Activated naive CD4-positive, alpha-beta T cell treated with Interleukin-2 at 50 U/mL for 16 hours (primary cell): Measurements from ENCODE around the gene EVC.

Experiments used
- DNase-seq: peaks from one replicate; pipeline ENCODE4 v3.0.0-alpha.2; 2020

Gene EVC

DNA sequence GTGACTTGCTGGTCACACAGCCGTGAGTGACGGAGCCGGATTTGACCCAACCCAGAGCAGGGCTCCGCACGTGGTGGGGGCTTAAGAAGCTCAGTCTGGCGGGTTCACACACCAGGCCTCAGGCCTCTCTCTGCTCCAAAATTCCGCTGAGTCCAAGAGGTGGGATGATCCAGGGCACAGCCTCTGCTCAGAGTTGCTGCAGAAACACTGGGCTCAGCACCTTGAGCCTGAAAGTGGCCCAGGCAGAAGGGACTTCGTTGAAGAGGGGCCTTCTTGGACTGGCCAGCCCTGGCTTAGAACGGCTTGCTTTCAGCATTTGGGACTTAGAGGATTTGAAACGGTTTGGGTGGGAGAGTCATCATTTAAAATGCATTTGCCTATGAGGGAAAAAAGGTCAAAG is 21.2 kb downstream of the EVC start:
- no peak for DNase-seq

DNA sequence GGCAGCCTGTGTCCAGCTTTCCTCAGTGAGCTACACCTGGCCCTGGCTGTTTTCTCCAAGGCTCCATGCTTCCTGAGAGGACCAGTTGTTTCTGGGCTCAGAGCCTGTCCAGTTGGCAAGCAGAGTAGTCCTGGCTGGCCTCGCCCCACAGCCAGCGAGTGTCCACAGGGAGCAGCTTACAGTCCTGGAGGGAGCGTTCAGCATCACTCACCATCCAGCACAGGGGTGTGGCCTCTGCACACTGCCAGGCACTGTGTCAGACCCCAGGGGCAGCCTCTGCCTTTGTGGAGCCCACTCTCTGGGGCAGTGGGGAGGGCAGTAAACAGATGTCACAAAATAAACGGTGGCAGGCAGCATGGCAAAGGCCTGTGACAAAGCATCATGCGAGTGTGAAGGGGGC is 23.9 kb downstream of the EVC start:
- no peak for DNase-seq

DNA sequence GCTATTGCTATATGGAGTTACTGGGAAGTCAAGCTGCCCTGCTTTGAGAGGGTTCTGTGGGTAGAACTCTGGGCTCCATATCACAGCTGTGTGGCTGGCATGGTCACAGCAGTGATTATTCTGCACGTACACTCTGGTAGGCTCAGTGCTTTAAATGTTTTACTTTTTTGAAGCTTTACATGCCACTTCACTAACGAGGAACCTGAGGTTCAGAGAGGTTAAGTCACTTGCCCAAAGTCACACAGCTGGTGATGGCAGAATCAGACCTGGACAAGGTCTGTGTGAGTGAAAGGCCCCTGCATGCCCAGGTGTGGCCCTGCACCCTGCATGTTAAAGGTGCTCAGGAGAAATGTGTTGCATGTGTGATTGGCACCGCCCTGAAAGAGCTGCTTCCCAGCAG is 24.5 kb downstream of the EVC start:
- DNase-seq: no peak

DNA sequence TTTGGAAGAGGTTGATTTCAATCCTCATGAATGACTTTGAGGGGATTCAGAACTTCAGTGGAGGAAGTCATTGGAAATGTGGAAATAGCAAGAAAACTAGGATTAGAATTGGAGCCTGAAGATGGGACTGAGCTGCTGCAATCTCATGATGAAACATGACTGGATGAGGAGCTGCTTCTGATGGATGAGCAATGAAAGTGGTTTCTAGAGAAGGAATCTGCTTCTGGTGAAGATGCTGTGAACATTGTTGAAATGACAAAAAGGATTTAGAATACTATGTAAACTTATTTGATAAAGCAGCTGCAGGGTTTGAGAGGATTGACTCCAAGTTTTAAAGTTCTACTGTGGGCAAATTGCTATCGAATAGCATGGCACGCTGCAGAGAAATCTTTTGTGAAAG is 27.1 kb downstream of the EVC start:
- DNase-seq: no peak

DNA sequence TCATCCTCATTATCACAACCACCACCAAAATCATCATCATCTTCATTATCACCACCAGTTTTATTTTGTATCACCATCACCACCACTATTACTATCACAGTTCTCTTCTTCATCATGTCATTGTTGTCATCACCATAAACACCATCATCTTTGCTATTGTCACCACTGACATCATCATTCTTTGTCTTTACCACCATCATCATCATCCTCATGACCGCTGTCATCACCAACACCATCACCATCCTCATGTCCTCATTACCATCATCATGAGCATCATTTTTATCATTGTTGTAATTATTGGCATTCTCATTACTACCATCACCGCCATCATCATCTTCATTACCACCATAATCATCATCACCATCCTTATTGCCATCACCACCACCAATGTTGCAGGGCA is 31.4 kb downstream of the EVC start:
- DNase-seq: no peak

DNA sequence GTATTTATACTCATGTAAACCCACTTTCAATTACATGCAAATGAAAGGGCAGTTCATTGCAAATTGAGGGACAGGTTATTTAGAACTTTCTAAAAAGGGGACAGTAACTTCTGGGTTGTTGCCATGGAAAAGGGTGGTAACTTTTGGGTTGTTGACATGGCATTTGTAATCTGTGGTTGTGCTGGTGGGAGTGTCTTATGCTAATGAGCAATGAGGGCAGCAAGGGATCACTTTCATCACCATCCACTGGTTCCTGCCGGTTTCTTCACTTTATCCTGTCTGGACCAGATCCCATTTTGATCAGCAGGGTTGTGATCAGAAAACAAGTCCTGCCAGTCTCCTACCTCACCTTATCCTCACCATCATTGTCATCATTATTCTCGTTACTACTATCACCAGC is 32.0 kb downstream of the EVC start:
- no peak for DNase-seq

DNA sequence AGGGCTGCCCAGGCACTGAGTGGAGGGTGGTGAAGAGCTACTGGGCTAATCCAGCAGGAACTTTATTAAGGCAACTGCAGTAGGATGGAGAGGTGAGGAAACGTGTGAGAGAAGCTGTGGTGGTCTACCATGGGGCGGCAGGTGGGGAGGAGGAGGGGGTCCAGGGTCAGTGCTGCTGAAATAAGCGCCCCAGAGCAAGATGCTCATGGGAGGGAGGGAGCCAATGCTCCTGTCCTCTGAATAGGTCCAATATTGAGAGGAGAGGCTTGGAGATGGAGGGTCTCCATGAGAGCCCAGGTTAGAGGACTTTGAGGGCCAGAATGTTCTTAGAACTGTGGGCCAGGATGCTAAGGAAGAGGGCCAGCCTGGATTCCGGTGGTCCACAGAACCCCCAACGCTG is 35.2 kb downstream of the EVC start:
- DNase-seq: no peak

DNA sequence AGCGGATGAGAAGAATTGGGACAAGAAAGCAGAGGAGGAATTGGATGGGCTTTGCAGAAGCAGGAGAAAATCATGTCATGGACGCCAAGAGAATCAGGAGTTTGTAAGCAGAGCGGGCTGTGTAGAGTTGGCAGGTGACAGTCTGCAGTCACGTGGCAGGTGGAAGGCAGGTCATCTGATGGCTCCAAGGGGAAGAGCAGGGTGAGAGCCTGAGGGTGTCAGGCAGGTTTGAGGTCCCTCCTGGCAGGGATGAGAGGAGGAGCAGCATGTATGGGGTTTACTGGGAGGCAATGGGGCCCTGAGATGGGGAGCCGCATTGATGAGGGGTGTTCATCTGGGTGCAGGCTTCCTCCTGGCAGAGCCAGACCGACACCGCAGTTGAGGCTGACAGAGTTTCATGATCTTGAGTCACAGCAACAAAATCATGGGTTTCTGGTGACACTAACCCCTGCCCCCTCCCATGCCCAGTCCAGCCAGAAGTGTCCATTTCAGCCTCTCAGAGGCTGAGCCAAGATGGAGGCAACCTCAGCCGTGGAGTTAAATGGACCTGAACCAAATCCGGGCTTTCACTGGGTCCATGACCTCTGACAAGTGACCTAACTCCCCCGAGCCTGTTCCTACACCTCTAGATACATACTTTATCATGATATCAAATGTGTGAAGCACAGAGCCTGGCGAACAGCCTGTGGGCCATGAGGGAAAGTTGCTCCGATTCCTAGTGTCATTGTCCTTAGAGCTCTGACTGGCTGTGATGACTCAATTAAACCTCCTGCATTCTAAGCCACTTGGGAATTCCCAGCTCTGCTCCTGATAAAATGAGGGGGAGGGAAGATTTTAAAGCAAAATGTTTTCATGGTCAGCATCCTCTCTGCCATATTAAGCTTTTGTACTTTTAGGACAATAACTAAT is 36.1 kb downstream of the EVC start:
- no peak for DNase-seq

DNA sequence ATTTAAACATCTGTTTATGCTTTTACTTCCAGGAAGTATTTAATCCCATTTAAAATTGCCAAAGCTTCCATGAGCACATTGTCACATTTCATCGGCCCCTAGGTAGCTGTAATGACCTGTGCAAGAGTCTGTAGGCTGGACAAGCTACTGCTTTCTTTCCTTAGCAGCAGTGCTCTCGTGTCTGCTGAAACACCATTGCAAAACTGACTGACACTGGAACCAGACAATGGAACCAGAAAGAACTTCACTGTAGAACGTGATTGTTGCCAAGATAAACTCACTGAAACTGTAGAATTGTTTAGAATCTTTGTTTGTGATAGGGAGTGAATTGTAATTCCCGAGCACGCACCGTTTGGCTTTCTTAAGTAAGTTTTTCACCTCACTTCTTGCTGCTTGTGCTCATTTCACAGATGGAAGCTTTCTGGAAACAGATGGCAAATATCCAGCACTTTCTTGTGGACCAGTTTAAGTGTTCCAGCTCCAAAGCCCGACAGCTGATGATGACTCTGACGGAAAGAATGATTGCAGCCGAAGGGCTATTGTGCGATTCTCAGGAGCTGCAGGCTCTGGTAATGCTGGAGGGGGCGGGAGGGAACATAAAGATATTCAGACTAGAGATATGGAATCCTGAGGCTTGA is 36.9 kb downstream of the EVC start:
- no peak for DNase-seq

DNA sequence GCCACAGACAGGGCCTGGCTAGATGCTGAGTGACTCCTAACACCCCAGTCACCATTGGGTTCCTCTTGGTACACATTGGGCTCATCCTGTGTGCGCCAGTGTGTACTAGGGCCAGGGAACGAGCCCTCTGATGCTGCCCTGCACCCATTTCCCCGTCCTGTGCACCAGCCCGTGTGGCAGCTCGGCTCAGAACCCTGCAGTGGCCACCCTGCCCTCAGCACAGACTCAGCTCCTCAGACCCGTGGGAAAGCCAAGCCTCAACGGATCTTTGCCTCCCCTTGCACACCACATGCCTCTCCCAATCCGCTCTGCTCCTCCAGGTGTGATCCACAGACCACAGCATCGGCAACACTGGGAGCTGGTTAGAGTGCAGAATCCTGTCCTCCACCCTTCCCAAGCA is 38.6 kb downstream of the EVC start:
- no peak for DNase-seq

DNA sequence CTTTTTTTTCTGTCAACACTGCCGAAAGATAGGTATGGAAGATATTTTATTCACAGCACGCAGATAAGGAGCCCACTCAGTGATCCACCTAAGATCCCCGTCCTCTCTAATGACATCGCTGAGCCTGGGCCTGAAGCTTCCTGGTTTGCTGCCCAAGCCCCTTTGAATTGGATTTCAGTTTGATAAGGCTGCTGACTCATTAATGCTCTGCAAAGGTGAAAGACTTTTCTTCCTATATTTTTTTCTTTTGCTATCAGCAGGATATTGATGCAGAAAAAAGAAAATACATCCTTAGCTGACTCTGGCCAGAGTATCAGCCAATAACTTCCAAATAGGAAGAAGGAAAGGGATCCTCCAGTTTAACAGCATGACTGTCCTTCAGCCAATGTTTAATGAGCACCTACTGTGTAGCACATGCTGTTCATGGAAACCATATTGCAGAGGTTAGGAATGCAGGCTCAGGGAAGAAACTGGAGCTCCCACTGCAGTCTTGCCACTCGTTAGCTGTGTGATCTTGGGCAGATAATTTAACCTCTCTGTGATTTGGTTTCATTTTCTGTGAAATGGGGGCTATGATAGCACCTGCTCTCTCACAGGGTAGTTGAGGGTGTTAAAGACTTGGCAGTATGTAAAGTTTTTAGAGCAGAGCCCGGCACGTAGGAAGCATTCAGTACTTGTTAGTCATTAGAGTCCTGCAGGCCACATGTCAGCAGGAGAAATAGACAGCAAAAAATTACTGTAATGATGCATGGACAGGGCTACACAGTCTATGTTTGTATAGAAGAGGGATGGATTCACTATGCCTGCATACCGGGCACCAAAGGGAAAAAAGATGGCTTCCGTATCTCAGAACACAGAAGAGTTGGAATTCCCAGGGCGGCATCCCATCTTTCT is 39.3 kb downstream of the EVC start:
- DNase-seq: no peak

DNA sequence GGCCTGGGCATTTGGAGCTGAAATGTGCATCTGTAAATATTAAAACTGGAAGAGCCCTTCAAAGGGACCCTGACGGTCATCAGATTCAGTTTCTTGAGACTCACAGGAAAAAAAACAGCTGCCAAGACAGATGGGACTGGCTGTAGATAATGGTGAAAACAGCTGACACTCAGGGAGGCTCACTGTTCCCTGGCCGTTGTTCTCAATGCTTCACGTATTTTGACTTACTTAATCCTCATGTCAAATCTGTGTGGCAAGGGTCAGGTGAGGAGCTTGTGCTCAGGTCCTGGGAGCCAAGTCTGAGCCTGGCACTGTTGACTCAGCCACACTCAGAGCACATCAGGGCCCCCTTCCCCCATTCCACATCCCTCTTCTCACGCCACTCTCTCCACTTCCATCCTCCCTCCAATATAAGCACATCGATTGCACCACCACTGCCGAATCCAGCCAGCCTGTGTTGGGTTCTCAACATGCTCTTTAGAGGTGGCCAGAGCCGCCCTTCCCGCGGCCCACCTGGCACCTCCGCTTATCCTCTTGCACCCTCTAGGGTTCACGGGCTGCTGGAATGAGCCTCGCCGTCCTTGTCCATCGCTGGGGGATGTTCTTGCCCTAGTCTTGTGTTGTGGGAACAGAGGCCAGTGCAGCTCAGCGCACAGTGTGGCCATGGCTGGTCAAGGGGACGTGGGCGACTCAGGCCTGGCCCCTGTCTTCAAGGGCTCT is 40.1 kb downstream of the EVC start:
- DNase-seq: no peak

DNA sequence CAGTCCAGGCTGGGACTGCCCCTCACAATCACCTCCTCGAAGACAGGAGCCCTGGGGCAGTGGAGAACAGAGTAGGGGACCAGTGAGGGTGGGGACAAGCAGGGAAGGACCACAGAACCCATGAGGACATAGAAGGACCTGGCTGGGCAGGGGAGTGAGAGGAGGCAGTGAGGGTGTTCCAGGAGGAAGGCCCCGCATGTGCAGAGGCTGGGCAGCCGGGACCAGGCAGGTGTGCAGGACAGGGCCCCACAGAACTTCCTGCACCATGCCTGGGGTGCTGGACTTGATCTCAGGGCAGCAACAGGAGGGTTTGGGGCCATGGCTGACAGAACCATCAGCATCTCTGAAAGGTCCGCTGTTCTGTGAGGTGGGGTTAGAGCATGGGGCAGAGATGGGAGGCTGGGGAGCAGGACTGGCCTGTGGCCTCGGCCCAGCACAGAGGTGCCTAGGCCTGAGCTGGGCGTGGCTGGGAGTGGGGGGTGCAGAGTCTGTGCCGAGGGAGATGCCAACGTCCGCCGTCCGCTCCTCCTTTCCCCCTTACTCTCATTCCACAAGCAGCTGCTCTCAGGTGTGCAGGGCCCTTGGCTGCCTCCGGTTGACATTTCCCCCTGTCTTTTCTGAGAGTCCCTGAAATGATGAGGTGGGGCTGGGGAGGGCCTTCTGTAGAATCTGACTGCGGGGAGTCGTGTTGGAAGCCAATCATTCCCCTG is 40.8 kb downstream of the EVC start:
- no peak for DNase-seq

DNA sequence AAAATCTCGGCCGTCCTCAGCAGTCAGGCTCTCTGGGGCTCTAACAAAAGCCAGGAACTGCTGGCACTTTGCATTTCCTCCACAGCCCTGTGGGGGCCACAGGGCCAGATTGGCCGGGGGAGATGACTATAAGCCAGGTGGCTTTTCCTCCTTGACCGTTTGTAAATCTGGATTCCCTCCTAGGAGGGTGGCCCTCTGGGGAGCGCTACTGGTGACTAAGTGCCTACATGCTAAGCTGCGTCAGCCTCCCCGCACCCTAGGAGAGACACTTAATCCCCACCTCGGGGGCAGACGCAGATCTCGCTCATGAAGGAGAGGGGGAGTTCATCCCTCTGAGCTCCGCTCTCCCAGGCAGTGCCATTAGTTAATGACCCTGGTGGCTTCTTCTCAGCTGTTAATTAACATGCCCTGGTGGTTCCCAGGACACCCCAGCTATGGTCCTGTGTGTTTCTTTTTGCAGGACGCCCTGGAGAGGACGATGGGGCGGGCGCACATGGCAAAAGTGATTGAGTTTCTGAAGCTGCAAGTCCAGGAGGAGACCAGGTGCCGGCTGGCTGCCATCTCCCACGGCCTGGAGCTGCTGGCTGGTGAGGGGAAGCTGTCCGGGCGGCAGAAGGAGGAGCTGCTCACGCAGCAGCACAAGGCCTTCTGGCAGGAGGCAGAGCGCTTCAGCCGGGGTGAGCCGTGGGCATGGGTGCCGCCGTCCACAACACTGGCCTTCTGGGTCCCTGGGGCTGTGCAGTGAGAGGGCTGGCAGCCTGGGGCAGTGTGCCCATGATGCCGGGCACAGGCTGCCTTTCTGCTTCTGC is 41.6 kb downstream of the EVC start:
- no peak for DNase-seq

DNA sequence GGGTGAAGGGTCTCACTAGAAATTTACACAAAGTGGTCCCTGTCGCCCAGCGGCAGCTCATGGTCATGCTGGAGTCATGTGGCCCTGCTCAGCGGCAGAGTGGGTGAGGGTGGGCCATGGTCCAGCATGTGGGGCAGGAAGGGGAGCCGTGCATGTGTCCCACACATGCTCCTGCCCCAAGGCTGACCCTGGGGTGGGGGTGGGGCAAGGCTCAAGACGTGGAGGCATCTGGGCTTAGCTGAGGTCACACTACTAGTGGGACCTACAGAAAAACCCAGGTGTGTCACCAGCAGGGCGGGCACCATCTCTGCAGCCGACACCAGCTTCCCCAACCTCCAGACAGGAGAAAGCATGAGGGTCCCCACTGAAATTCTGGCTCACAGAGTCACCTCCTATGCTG is 42.4 kb downstream of the EVC start:
- DNase-seq: no peak

DNA sequence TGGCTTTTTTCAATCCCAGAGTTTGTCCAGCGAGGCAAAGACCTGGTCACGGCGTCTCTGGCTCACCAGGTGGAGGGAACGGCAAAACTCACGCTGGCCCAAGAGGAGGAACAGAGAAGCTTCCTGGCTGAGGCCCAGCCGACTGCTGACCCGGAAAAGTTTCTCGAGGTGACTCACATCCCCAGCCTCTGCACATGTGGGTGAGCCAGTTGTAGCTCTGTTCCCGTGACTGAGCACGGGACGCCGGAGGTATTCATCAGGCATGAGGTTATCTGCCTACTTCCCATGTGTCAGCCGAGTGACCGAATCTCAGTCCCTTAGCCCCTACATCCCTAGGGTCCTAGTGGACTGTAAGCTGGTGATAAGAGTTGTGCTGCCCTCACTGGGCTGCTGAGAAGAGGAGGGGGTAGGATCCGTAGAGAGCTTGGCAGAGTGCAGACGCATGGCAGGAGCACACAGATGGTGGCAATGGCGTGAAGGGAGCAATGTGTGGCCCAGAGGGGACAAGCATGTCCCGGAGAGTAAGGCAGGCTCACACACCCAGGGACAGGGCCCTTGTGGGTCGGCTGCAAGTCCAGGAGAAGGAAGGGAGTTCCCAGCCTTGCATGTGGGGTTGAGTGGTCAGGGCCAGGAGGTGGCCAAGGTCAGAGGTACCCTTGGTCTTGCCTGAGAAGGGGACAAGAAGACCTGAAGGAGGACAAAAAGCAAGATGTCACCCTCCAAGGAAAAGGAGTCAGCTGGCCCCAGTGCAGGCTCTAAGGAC is 42.9 kb downstream of the EVC start:
- peak; percentile 5 for DNase-seq

DNA sequence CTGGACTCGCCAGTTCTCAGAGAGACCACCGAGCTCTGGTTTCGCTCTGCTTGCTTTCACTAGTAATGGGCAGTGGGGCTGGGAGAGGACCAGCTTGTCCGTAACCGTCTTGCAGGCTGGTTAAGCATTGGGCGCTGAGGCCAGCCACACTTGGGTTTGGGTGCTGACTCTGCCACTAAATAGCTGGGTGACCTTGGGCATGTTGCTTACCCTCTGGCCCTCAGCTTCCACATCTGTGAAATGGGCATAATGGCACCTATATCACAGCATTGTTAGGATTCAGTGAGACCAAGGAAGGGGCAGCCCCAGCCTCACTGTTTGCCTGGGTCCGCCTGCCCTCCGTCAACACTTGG is 43.5 kb downstream of the EVC start:
- no peak for DNase-seq

DNA sequence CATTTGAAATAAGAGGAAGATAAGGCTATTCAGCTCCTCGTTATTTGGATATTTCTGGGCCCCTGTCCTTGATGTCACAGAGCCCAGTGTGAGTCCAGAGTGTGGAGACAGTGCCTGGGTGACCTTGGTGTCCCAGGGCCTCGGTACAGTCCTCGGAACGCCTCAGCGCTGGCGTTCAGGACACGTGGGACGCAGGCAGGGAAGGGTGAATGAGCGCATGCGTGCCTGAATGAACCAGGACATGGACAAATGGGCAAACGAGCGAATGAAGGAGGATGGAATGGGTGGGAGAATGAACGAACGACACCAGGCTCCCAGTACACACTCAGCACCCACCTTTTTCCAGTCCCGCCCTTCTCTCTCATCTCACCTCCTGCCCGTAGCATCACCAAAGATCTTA is 44.2 kb downstream of the EVC start:
- DNase-seq: no peak

DNA sequence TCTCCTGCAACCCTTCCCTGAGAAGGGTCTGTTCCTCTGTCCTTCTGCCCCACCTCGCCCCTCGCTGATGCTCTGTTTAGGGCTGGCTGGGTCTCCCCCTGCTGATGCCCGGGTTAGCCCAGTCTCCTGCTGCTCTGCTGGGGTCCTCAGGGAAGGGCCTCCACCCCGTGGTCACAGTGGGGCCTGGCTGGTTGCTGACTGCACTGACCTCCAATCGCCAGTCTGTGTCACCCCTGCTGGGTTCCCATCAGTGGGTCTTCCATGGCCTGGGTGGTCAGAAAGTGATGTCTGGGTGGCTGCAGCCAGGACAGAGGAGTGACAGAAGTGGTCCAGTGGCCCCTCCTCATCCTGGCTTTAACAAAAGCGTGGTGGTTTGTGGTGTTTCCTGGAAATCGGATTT is 44.7 kb downstream of the EVC start:
- DNase-seq: no peak

DNA sequence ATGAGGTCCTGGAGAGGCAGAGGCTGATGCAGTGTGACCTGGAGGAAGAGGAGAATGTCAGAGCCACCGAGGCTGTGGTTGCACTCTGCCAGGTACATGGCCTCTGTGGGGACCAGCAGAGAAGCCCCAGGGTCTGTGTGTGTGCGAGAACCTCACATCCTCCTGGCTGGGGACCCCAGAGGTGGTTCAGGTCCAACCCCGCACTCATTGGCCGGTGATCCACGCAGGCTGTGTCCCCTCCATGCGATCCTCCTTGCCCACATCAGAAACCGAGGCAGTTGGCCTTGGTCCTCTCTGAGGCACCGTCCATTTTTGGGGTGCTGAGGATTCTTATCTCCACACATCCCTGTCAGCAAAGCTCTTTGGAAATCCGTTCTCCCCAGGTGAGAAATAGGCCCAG is 45.3 kb downstream of the EVC start:
- no peak for DNase-seq

DNA sequence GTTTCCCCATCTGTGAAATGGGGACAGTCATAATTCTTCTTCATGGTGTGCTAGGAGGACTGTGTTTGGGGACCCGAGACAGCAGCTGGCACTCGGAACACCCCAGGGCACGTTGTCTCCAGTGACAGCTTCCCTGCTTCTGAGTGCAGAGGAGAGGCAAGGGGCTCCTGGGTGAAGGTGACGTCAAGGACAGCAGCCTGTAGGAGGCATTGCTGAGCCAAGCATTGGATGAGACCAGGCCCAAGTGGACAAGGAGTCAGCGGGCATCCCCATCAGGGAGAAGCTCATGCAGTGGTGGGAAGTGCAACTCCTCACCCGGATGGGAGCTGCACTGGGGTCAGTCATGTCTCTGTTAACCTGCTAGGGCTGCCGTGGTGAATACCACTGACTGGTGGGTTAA is 46.1 kb downstream of the EVC start:
- DNase-seq: no peak
